ENCODE results near the gene FAM43B. TPM values are rescaled to one million over a fixed set of nuclear protein-coding genes. Genes with fewer than 3 reads are reported as not detected.

FAM43B gene
- total and polyA plus RNA-seq, 7 donors, result 0.05 to 1.2 (median 0.50) TPM

DNA sequence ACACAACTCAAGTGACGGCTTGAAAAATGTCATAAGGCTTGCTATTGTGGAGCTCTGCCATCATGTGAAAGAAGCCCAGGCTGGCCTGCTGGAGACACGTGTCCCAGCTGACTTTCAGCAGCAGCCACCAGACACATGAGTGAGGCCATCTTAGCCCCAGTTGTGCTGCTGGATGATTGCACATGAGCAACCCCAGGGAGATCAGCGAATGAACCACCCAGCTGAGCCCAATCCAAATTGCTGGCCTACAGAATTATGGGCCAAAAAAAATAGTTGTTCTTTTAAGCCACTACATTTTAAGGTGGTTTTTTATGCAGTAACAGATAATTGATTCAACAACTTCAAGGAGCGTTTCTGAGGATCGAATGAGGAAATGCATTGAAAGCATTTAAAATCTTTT, 19.1 kb downstream of the FAM43B start:
- peaks cover 4% of the 10 kb centered on the region for H3K4me1 ChIP-seq
- no peaks in the 10 kb centered on the region for H3K9me3 ChIP-seq
- TF ChIP-seq, protein P1, sequence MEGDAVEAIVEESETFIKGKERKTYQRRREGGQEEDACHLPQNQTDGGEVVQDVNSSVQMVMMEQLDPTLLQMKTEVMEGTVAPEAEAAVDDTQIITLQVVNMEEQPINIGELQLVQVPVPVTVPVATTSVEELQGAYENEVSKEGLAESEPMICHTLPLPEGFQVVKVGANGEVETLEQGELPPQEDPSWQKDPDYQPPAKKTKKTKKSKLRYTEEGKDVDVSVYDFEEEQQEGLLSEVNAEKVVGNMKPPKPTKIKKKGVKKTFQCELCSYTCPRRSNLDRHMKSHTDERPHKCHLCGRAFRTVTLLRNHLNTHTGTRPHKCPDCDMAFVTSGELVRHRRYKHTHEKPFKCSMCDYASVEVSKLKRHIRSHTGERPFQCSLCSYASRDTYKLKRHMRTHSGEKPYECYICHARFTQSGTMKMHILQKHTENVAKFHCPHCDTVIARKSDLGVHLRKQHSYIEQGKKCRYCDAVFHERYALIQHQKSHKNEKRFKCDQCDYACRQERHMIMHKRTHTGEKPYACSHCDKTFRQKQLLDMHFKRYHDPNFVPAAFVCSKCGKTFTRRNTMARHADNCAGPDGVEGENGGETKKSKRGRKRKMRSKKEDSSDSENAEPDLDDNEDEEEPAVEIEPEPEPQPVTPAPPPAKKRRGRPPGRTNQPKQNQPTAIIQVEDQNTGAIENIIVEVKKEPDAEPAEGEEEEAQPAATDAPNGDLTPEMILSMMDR (IDR thresholded peaks at IDR 0.05), result no peak
- no peak for DNase-seq
- H3K4me3 ChIP-seq, result no peak overlapping the region
- H3K27me3 ChIP-seq (ENCODE audit: insufficient read depth in 3 of 3, low read length in 2 of 3), result no peaks in the 10 kb centered on the region
- no peak overlapping the region for H3K27ac ChIP-seq
- WGBS, 3 donors, result 77 to 80% (median 79%) methylated on average over 5 of the region's 5 CpGs
- ATAC-seq, result no peak
- H3K36me3 ChIP-seq (ENCODE audit: insufficient read depth in 1 of 2, low read depth in 1 of 2), result no peaks in the 10 kb centered on the region
- intact Hi-C loops (cut with DNase I), result no loop called here

DNA sequence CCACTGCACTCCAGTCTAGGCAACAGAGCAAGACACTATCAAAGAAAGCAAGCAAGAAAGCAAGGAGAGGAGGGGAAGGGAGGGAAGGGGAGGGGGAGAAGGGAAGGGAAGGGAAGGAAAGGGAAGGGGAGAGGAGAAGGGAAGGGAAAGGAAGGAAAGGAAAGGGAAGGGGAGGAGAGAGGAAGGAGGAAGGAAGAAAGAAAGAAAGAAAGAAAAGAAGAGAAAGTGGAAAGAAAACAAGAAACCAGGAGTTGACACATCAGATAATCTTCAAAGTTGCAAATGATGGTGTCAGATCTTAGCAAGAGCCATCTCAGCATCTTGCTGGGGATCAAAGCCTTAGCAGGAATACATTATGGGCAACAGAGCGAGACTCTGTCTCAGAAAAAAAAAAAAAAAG, 21.6 kb downstream of the FAM43B start:
- Histone ChIP-seq H3K27ac (no peak overlapping the region), H3K9me3 (no peaks in the 10 kb centered on the region), H3K36me3 (ENCODE audit: insufficient read depth in 1 of 2, low read depth in 1 of 2) (no peaks in the 10 kb centered on the region), H3K4me3 (no peak overlapping the region), H3K4me1 (peaks cover 6% of the 10 kb centered on the region), H3K27me3 (ENCODE audit: insufficient read depth in 3 of 3, low read length in 2 of 3) (no peaks in the 10 kb centered on the region)
- 68 to 81% (median 77%) methylated on average over 1 of the region's 1 CpG for WGBS, 3 donors
- TF ChIP-seq, protein P1 (IDR thresholded peaks at IDR 0.05), result no peak
- no peak for DNase-seq
- ATAC-seq, result no peak
- intact Hi-C loops (cut with DNase I), result no loop called here

DNA sequence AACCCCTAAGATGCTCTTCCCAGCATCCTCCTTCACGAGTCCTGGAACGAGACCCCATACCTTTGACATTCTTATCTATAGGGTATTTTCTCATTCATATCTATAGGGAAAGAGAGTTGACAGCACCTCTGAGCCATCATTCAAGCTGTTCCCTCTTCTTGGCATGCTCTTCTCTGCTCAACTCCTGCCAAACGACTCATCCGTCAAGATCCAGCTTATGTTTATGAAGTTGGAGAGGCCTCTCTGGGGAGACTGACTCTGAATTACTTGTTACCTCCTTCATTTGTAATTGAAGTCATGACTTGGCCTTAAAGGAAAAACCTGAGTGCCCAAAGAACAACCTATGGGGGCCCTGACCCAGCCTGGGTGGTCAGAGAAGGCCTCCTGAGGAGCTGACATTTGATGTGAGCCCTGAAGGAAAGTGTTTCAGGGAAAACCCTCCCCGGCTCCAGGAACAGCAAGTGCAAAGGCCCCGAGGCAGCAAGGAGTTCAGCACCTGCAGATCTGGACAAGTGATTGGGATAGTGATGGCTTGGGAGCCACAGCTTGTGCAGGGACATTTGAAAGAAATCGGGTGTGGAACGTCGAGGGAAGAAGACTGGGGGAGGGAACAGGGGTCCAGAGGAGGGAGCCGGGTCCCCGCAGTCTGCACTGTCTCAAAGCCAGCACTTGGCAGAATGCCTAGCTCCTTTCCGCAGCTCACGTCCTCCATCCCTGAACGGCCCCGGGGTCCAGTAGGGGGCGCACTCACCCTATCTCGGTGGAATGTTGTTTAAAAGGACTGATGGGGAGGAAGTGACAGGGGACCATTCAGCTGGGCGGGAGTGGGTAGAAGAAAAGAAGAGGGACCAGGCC, 22.5 kb downstream of the FAM43B start:
- DNase-seq (peak; percentile 88 to 91), ATAC-seq (peak; percentile 45 to 90 (median 77))
- no peak overlapping the region for H3K27ac ChIP-seq
- intact Hi-C loops (cut with DNase I), result loop anchor here in 1 of 2 donors (5.0 kb wide), 1 partner anchor 57 kb away; the partner anchor contains the start of gene PINK1
- 24 to 29% (median 24%) methylated on average over 17 to 18 of the region's 18 CpGs for WGBS, 3 donors
- no peak overlapping the region for H3K4me3 ChIP-seq
- no peaks in the 10 kb centered on the region for H3K36me3 ChIP-seq (ENCODE audit: insufficient read depth in 1 of 2, low read depth in 1 of 2)
- no peaks in the 10 kb centered on the region for H3K27me3 ChIP-seq (ENCODE audit: insufficient read depth in 3 of 3, low read length in 2 of 3)
- TF ChIP-seq, protein P1 (IDR thresholded peaks at IDR 0.05), result peak; percentile 45
- H3K4me1 ChIP-seq, result peaks cover 6% of the 10 kb centered on the region
- no peaks in the 10 kb centered on the region for H3K9me3 ChIP-seq

DNA sequence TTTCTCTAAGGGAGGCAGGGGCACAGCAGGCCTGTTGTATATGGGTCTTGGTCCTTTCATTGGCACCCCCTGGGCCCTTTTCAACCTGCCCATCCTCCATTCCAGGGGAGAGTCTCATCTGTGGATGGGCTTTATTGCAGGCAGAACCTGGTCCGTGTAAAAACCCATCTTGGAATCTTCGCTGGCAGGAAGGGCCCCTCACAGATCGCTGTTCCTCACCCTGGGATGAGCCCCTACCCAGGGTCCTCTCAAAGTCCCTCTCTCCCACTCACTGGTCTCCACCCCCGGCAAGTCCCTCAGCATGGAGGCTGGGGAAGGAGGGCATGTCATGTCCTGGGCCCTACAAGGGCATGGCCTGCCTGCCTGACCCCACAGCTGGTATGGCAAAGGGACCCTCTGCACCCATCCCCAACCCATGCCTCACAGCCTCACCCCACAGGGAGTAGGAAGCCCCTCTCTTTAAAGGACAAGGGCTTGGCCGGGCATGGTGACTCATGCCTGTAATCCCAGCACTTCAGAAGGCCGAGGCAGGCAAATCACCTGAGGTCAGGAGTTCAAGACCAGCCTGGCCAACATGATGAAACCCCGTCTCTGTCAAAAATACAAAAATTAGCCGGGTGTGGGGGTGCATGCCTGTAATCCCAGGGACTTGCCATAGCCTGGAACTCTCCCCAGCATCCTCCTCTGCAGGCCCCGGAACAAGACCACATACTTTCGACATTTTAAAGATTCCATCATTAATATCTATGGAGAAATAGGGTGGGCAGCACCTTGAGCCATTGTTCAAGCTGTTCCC, 23.4 kb downstream of the FAM43B start:
- peaks cover 6% of the 10 kb centered on the region for H3K4me1 ChIP-seq
- no peak overlapping the region for H3K4me3 ChIP-seq
- H3K36me3 ChIP-seq (ENCODE audit: insufficient read depth in 1 of 2, low read depth in 1 of 2), result no peaks in the 10 kb centered on the region
- intact Hi-C loops (cut with DNase I), result loop anchor here (1.0 to 5.0 kb wide), 2 partner anchors 57 to 58 kb away; partner anchors contain the start of gene PINK1 (in 2 of the 2)
- DNase-seq, result no peak
- 58 to 76% (median 63%) methylated on average over 10 of the region's 10 CpGs for WGBS, 3 donors
- TF ChIP-seq, protein P1 (IDR thresholded peaks at IDR 0.05), result no peak
- ATAC-seq, result peak; percentile 16 to 53 (median 30)
- H3K9me3 ChIP-seq, result no peaks in the 10 kb centered on the region
- H3K27ac ChIP-seq, result no peak overlapping the region
- no peaks in the 10 kb centered on the region for H3K27me3 ChIP-seq (ENCODE audit: insufficient read depth in 3 of 3, low read length in 2 of 3)

Measured in psoas muscle (tissue), 8 donors.